Nephron progenitor cell (in vitro differentiated cells): ENCODE results near the gene CCDC102A.

ENCODE experiments used
- DNase-seq: peaks from one replicate; pipeline ENCODE4 v3.0.0; 2021
- H3K27ac Mint-ChIP-seq: 2 replicates; pipeline ENCODE4 v1.8.0; 2021; ENCODE audit warnings: mild to moderate bottlenecking, moderate library complexity, mixed read lengths
- H3K27me3 Mint-ChIP-seq: 2 replicates; pipeline ENCODE4 v1.8.0; 2021; ENCODE audit warnings: mild to moderate bottlenecking, low read depth, mixed read lengths; ENCODE audit not compliant: poor library complexity
- H3K36me3 Mint-ChIP-seq: 2 replicates; pipeline ENCODE4 v1.8.0; 2021; ENCODE audit warnings: low read depth, mixed read lengths
- H3K4me1 Mint-ChIP-seq: 2 replicates; pipeline ENCODE4 v1.8.0; 2021; ENCODE audit warnings: mixed read lengths
- H3K4me3 Mint-ChIP-seq: 2 replicates; pipeline ENCODE4 v1.8.0; 2021; ENCODE audit warnings: mild to moderate bottlenecking, moderate library complexity, mixed read lengths
- H3K9me3 Mint-ChIP-seq: 2 replicates; pipeline ENCODE4 v1.8.0; 2021; ENCODE audit warnings: mild to moderate bottlenecking, moderate library complexity, mixed read lengths
- CTCF ChIP-seq: fragments of 200-600 bp; sonication (generic); IDR thresholded peaks from 2 replicates; pipeline ENCODE4 v1.5.0; 2021; ENCODE audit warnings: antibody characterized with exemption

The CCDC102A gene

DNA sequence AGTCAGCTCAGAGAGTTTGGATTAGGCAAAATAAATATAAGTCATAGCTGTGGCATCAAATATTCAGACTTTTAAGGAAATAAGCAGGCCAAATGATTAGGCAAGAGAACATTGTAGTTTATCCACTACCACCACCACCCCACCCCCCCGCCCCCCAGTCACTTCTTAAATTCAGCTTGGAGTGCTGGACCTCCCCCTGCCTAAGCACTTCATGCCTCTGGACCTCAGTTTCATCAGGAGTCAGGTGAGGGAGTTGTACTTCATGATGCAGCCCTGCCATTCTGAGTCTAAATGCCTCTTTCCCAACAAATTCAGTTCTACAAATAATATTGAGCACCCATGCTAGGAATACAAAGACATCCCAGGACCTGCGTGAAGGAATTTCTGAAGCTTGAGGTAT, 71.8 kb downstream of the CCDC102A start:
- Mint-ChIP-seq H3K36me3 (peaks cover 50% of the 10 kb centered on the region), H3K27me3 (no peaks in the 10 kb centered on the region), H3K9me3 (no peaks in the 10 kb centered on the region)

GRCh38 chr16:57462978-57463362, 73.4 kb downstream of the CCDC102A start:
- DNase-seq: no peak
- H3K36me3 Mint-ChIP-seq: peaks cover 35% of the 10 kb centered on the region

More for the DNA sequence above, 71.8 kb downstream of the CCDC102A start:
- peak overlapping the region; percentile 12 for H3K27ac Mint-ChIP-seq
- no peak for DNase-seq
- TF ChIP-seq CTCF: no peak
- H3K4me3 Mint-ChIP-seq: no peak overlapping the region
- peaks cover 13% of the 10 kb centered on the region for H3K4me1 Mint-ChIP-seq

DNA sequence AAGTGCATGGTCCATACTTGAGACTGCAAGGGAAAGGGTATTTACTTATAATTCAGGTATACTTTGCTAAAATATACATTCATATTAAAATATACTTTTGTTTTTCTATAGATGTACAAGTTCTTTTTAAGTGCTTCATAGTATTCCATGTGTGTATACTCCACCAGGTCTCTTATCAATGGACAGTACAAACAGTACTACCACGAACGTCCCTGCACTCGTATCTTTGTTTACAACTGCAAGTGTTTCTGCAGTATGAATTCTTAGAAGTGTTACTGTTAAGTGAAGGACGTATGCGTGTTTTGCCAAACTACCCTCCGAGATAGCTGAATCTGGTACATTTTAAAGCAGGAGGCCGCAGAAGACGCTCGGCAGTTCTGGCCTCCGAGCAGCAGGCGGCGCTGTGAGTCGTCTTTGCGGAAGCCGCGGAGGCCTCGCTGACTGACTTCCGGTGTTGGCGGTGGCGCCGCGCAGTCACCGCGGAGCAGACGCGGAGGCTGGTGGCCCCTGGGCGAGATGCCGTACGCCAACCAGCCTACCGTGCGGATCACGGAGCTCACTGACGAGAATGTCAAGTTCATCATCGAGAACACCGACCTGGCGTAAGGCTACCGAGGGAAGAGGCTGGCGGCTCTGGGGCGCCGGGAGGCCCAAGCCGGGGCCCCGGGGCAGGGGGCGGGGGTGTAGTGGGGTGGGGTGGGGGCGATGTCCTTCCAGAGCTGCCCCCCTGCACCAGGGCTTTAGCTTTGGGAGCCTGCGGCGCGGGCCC, 74.0 kb downstream of the CCDC102A start, which contains the start of gene POLR2C:
Gene POLR2C (plus strand): TSS at position 471 of the 769 bp plus-strand sequence. CDS start 46 bp downstream, at position 517.
- peak; percentile 95 for DNase-seq
- H3K36me3 Mint-ChIP-seq: peaks cover 29% of the 10 kb centered on the region
- no peaks in the 10 kb centered on the region for H3K9me3 Mint-ChIP-seq
- H3K27me3 Mint-ChIP-seq: no peaks in the 10 kb centered on the region
- peaks cover 13% of the 10 kb centered on the region for H3K4me1 Mint-ChIP-seq
- H3K27ac Mint-ChIP-seq: peak within 1 kb of the TSS; percentile 93
- peak within 1 kb of the TSS; percentile 97 for H3K4me3 Mint-ChIP-seq
- TF ChIP-seq CTCF: peak; percentile 98

More at GRCh38 chr16:57462978-57463362, 73.4 kb downstream of the CCDC102A start:
- H3K4me1 Mint-ChIP-seq: peaks cover 13% of the 10 kb centered on the region
- TF ChIP-seq CTCF: no peak
- no peak overlapping the region for H3K27ac Mint-ChIP-seq
- H3K4me3 Mint-ChIP-seq: peak overlapping the region; percentile 97
- H3K27me3 Mint-ChIP-seq: no peaks in the 10 kb centered on the region
- H3K9me3 Mint-ChIP-seq: no peaks in the 10 kb centered on the region
